ENCODE results near the gene DNAH8.

DNAH8 gene

DNA sequence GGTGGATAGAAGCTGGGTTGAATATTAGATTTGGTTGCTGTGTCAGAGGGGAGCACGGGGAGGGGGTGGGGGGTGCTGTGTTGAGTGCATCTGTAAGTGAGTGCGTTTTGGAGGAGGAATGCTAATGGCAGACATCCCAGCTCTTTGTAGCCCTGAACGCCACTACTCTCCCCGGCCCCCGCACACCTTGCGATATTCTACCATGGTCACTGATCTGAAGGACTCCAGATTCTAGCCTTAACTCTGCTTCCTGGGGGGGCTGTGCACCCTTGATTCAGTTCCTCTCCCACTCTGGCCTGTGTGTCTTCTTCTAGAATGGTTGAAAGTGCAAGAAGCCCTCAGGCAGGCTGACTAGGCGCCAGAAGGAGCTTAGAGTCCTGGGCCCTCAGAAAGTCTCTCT lies 340.6 kb downstream of the DNAH8 start:
- Histone ChIP-seq H3K36me3 (replicated peaks) (no peaks in the 10 kb centered on the region; the same call in 1 of the 2 replicates), H3K9me3 (no peaks in the 10 kb centered on the region), H3K4me1 (no peaks in the 10 kb centered on the region), H3K4me3 (no peak overlapping the region), H3K27me3 (ENCODE audit: low read depth) (no peaks in the 10 kb centered on the region)
- DNase-seq (ENCODE audit: low spot score in 2 of 2) = no peak
- in situ Hi-C loops (cut with MboI; ENCODE audit: low sequenced_read_pairs) = no loop called here

DNA sequence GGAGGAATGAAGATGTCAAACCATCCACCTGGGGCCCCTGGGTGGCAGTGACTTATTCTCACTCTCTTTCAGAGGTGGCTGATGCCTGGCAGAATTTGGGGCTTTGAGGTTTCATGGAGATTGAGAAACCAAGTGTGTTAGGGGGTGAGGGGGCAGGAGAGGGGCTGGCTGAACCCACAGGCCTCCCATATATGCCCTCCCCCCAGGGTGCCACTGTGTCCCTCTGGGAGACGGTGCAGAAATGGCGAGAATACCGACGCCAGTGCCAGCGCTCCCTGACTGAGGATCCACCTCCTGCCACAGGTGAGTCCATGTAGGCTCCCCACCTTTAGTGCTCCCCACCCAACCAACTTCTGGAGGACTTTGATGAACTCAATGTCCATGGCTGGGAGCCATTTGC lies 341.1 kb downstream of the DNAH8 start:
- no peaks in the 10 kb centered on the region for H3K4me1 ChIP-seq
- no peaks in the 10 kb centered on the region; the same call in 1 of the 2 replicates for H3K36me3 ChIP-seq (replicated peaks)
- H3K27me3 ChIP-seq (ENCODE audit: low read depth) = no peaks in the 10 kb centered on the region
- in situ Hi-C loops (cut with MboI; ENCODE audit: low sequenced_read_pairs) = no loop called here
- DNase-seq (ENCODE audit: low spot score in 2 of 2) = no peak
- no peaks in the 10 kb centered on the region for H3K9me3 ChIP-seq
- H3K4me3 ChIP-seq = no peak overlapping the region

DNA sequence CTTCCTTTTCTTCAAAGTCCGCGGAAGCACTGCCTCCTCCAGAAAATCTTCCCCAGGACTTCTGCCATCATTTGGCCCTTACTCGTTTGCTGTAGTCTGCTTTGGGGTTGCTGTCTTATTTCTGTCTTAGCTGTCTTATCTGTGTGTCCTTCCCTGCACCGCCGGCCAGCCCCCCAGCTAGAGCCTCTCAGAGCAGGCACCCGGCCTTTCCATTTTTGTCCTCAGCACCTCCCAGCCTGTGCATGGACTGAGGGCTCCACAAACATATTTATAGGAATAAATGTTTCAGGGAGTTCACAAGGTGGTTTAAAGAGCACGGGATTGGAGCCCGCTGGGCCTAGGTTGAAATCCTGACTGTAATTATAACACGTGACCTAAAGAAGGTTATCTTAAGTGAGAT lies 341.6 kb downstream of the DNAH8 start:
- Histone ChIP-seq H3K36me3 (replicated peaks) (no peaks in the 10 kb centered on the region; the same call in 1 of the 2 replicates), H3K4me1 (no peaks in the 10 kb centered on the region), H3K27me3 (ENCODE audit: low read depth) (no peaks in the 10 kb centered on the region), H3K4me3 (no peak overlapping the region), H3K9me3 (no peaks in the 10 kb centered on the region)
- in situ Hi-C loops (cut with MboI; ENCODE audit: low sequenced_read_pairs) = no loop called here
- DNase-seq (ENCODE audit: low spot score in 2 of 2) = no peak

DNA sequence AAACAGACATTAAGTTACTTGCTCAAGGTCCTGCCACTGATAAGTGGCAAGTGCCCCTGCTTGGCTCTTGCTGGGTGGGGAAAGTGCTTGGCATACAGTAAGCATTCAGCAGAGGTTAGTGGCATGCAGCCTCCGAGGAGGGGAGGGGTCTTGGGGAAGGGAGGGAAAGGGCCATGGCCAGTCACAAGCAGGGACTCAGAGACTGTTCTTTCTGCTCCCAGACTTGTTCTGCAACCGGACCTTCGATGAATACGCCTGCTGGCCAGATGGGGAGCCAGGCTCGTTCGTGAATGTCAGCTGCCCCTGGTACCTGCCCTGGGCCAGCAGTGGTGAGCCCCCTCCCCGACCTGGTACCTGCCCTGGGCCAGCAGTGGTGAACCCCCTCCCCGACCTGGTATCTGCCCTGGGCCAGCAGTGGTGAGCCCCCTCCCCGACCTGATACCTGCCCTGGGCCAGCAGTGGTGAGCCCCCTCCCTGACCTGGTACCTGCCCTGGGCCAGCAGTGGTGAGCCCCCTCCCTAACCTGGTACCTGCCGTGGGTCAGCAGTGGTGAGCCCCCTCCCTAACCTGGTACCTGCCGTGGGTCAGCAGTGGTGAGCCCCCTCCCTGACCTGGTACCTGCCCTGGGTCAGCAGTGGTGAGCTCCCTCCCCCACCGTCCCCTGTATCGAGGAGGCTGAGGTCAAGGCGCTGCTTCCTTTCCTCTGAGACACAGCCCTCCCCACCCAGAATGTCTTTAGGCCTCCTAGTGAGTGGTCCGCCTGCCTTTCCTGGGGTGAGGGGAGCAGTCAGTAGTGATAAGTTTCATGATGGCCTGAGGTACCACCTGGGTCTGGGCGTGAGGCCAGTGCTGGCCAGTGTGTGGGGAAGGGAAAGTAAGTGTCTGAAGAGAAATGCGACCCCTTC lies 342.4 kb downstream of the DNAH8 start:
- H3K36me3 ChIP-seq (replicated peaks) = no peaks in the 10 kb centered on the region; the same call in 1 of the 2 replicates
- H3K4me3 ChIP-seq = no peak overlapping the region
- H3K27me3 ChIP-seq (ENCODE audit: low read depth) = no peaks in the 10 kb centered on the region
- no peaks in the 10 kb centered on the region for H3K9me3 ChIP-seq
- H3K4me1 ChIP-seq = no peaks in the 10 kb centered on the region
- DNase-seq (ENCODE audit: low spot score in 2 of 2) = no peak
- in situ Hi-C loops (cut with MboI; ENCODE audit: low sequenced_read_pairs) = no loop called here

DNA sequence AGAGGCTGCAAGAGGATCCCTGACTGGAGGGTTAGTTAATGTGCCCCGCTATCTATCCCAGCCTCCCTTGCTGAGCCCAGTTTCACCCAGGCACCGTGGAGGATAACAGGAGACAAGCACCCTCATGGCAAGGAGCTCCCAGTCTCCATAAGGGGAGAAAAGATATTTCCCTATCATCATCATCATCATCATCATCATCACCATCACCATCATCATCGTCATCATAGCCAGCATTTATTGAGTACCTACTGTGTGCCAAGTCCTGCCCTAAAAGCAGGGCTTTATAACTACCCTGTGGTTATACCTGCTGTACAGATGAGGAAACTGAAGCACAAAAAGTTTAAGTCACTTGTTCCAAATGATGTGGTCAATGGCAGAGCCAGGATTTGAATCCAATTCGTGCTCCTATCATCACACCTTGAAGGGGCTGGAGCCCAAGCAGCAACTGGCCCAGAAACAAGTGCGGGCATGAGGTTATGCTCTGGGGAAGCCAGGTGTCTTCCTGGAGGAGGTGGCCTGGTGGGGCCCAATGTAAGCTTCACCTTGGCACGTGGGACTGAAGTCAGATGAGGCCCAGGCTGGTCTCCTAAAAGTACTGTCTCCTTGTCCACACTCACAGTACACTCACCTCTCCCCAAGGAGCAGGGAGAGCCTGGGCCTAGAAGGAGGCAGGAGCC lies 343.5 kb downstream of the DNAH8 start:
- in situ Hi-C loops (cut with MboI; ENCODE audit: low sequenced_read_pairs) = no loop called here
- no peak overlapping the region for H3K4me3 ChIP-seq
- no peak for DNase-seq (ENCODE audit: low spot score in 2 of 2)
- no peaks in the 10 kb centered on the region for H3K9me3 ChIP-seq
- H3K4me1 ChIP-seq = no peaks in the 10 kb centered on the region
- H3K36me3 ChIP-seq (replicated peaks) = no peaks in the 10 kb centered on the region; the same call in 1 of the 2 replicates
- no peaks in the 10 kb centered on the region for H3K27me3 ChIP-seq (ENCODE audit: low read depth)

DNA sequence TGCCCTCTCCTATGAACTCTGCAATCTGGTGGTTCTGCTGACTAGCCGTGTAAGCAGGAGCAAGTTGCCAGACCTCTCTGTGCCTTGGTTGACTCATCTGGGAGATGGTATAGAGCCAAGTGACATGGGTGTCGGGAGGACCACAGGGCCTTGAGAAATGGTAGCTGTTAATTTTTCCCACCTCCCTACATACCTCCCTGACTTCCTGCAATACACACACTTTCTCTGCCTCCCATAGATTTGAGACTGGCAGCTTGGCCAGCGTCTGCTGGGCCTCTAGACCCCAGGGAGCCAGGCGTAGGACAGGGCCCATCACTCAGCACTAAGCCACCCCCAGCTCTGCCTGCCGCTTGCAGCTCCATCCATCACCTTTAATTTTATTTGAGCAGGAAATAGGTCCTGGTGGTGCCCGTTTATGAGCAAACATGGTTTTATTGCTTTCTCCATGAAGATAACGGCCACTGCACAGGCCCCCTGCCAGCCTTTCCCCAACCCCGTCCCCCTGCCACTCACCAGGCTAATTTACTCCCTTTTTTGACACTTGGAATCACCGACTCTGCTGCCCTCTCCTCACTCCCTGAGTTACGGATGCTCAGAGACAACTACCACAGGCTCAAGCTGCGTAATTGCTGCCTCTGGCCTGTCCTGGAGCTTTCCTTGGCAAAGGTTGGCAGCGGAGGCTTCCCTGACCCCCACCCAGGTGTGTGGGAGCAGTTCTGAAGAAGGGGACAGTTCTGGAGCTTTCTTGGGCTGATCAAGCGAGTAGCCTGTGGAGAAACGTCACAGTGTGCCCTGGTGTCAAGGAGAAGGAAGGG lies 344.6 kb downstream of the DNAH8 start:
- Histone ChIP-seq H3K36me3 (replicated peaks) (no peaks in the 10 kb centered on the region; the same call in 1 of the 2 replicates), H3K4me1 (no peaks in the 10 kb centered on the region), H3K9me3 (no peaks in the 10 kb centered on the region), H3K4me3 (no peak overlapping the region), H3K27me3 (ENCODE audit: low read depth) (no peaks in the 10 kb centered on the region)
- in situ Hi-C loops (cut with MboI; ENCODE audit: low sequenced_read_pairs) = no loop called here
- DNase-seq (ENCODE audit: low spot score in 2 of 2) = no peak

DNA sequence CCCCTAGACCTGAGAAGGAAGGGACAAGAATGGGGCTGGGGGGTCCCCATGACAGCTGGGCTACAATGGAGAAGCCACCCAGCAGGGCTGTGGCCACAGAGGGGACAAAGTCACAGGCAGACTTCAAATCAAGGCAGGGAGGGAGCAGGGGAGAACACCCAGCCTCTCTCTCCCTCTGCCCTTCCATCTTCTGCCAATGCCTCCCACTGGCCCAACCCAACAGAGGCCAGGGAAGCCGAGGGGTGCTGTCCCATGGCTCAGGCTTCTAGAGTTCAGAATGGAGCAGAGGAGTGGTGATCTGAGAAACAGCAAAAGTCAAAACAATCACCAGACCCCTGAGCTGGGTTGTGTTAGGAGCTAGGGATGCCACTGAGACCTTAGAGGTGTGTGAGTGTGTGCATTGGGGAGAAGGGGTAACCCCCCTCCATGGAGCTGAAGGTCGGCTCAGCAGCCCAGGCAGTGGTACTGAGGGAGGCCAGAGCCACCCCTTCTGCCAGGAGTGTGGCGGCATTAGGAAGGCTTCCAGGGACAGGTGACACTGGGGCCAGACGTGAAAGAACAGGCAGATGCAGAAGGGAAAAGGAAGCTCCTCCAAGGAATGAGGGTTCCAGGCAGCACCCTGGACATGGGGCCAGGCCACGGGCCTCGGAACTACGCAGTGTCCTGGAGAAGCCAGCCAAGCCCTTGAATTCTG lies 345.5 kb downstream of the DNAH8 start:
- DNase-seq (ENCODE audit: low spot score in 2 of 2) = no peak
- no peak overlapping the region for H3K4me3 ChIP-seq
- no peaks in the 10 kb centered on the region for H3K4me1 ChIP-seq
- in situ Hi-C loops (cut with MboI; ENCODE audit: low sequenced_read_pairs) = no loop called here
- no peaks in the 10 kb centered on the region for H3K27me3 ChIP-seq (ENCODE audit: low read depth)
- no peaks in the 10 kb centered on the region; the same call in 1 of the 2 replicates for H3K36me3 ChIP-seq (replicated peaks)
- H3K9me3 ChIP-seq = no peaks in the 10 kb centered on the region

DNA sequence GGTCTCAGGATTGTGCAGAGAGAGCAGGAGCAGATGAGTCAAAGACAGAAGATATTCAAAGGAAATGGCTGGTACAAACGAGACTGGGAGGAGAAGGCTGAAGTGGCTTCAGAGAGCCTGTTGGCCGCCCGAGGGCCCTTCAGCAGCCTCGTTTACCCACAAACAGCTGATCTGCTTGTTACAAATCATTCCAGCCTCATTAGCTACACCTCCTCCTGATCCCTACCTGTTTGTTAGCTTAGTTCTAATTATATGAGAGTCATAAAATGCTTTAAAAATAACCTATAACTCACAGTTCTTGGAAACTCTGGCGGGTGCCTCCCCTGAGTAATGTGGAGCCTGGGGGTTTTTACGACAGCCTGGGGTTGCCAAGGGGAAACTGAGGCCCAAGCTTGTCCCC lies 346.1 kb downstream of the DNAH8 start:
- Histone ChIP-seq H3K9me3 (no peaks in the 10 kb centered on the region), H3K4me1 (no peaks in the 10 kb centered on the region)

DNA sequence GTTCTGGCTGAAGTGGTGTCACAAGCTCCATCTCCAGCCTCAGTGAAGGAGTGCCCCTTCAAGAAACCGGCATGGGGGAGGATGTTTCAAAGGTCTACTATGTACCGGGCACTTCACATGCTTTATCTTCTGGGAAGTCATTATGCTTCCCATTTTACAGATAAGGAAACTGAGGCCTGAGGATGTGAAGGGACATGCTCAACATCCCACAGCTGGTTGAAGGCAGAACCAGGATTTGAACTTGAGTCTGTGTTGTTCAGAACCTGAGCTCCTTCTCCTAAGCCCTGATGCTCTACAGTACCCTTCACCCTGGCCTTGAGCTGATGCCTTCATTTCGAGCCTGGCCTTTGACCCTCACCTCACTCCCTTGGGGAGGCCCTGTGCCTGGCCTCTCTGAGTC lies 346.5 kb downstream of the DNAH8 start:
- Histone ChIP-seq H3K27me3 (ENCODE audit: low read depth) (no peaks in the 10 kb centered on the region), H3K4me3 (no peak overlapping the region), H3K4me1 (no peaks in the 10 kb centered on the region), H3K36me3 (replicated peaks) (no peaks in the 10 kb centered on the region; the same call in 1 of the 2 replicates), H3K9me3 (no peaks in the 10 kb centered on the region)
- no peak for DNase-seq (ENCODE audit: low spot score in 2 of 2)
- in situ Hi-C loops (cut with MboI; ENCODE audit: low sequenced_read_pairs) = no loop called here

More for the DNA sequence above, 346.1 kb downstream of the DNAH8 start:
- Histone ChIP-seq H3K36me3 (replicated peaks) (no peaks in the 10 kb centered on the region; the same call in 1 of the 2 replicates), H3K4me3 (no peak overlapping the region), H3K27me3 (ENCODE audit: low read depth) (no peaks in the 10 kb centered on the region)
- in situ Hi-C loops (cut with MboI; ENCODE audit: low sequenced_read_pairs) = no loop called here
- no peak for DNase-seq (ENCODE audit: low spot score in 2 of 2)

DNA sequence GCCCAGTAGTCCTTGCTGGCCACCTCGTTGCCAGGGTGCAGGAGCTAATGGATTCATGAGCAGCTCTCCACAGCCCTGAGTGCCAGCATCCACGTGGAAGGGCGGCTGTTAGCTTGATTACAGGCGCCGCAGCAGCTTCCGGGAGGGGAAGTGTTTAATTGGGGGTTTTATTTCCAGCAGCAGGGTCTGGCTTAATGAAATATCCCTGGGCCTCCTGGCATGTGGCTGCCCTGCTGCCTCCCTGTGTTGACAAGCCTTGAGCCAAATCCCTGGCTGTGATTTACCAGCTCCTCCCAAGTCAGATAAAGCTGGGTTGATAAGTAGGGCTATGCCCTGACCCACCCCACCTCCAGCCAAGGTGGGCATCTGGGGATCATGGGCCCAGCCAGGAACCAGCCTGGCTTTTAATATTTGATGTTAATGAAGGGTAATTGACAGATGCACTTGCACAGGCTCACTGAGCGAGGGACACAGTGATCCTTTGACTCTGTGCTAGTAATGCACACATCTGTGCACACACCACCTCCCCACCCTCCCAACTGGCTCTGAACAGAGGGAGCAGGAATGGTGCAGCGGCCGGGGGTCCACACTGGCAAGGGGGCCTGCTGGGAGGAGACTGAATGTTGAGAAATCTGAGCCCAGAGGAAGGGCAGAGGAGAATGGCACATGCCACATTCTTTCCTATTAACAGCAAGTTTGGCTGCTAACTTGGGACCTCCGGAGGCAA lies 347.1 kb downstream of the DNAH8 start:
- in situ Hi-C loops (cut with MboI; ENCODE audit: low sequenced_read_pairs) = no loop called here
- no peak for DNase-seq (ENCODE audit: low spot score in 2 of 2)

DNA sequence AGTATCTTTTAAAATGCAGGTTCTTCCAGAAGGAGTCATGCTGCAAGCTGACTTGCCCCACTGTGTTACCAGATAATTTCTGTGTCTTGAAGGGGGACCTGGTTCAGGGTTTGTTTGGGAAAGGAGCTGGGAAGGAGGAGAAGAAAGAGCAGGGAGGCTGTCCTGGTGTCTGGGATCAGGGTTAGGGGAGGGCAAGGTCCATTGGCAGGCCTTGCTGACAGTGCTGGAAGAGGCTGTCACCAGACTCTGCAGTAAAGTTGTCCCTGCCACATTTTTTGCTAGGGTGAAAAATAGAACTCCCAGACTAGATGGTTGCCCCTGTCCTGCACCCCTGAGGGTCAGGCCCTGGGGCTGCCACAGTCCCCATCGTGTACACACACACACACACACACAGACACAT lies 348.4 kb downstream of the DNAH8 start:
- no peaks in the 10 kb centered on the region for H3K4me1 ChIP-seq
- H3K36me3 ChIP-seq (replicated peaks) = no peaks in the 10 kb centered on the region; the same call in 1 of the 2 replicates
- no peak overlapping the region for H3K4me3 ChIP-seq
- no peaks in the 10 kb centered on the region for H3K27me3 ChIP-seq (ENCODE audit: low read depth)
- no peaks in the 10 kb centered on the region for H3K9me3 ChIP-seq
- DNase-seq (ENCODE audit: low spot score in 2 of 2) = no peak
- in situ Hi-C loops (cut with MboI; ENCODE audit: low sequenced_read_pairs) = no loop called here

More for the DNA sequence above, 347.1 kb downstream of the DNAH8 start:
- H3K27me3 ChIP-seq (ENCODE audit: low read depth) = no peaks in the 10 kb centered on the region
- H3K4me1 ChIP-seq = no peaks in the 10 kb centered on the region
- H3K4me3 ChIP-seq = no peak overlapping the region
- H3K36me3 ChIP-seq (replicated peaks) = no peaks in the 10 kb centered on the region; the same call in 1 of the 2 replicates
- H3K9me3 ChIP-seq = no peaks in the 10 kb centered on the region

DNA sequence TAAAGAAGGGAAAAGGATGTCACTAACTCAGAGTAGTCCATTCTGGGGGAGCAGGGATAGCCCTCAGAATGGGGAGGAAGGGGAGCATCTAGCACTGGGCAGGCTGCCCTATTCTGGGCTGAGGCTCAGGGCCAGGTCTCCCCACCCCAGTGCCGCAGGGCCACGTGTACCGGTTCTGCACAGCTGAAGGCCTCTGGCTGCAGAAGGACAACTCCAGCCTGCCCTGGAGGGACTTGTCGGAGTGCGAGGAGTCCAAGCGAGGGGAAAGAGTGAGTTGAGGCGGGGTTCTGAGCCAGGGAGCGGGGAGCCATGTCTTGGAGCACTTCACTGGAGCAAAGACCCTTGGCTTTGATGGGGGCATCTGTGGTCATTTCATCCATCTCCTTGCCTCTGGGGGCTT lies 350.4 kb downstream of the DNAH8 start:
- no peaks in the 10 kb centered on the region for H3K4me1 ChIP-seq
- DNase-seq (ENCODE audit: low spot score in 2 of 2) = no peak
- no peaks in the 10 kb centered on the region for H3K36me3 ChIP-seq (replicated peaks)
- H3K27me3 ChIP-seq (ENCODE audit: low read depth) = no peaks in the 10 kb centered on the region
- H3K4me3 ChIP-seq = no peak overlapping the region
- in situ Hi-C loops (cut with MboI; ENCODE audit: low sequenced_read_pairs) = no loop called here
- H3K9me3 ChIP-seq = no peaks in the 10 kb centered on the region
